ENCODE measurements around the gene ENTPD3.

The ENTPD3 gene, protein sequence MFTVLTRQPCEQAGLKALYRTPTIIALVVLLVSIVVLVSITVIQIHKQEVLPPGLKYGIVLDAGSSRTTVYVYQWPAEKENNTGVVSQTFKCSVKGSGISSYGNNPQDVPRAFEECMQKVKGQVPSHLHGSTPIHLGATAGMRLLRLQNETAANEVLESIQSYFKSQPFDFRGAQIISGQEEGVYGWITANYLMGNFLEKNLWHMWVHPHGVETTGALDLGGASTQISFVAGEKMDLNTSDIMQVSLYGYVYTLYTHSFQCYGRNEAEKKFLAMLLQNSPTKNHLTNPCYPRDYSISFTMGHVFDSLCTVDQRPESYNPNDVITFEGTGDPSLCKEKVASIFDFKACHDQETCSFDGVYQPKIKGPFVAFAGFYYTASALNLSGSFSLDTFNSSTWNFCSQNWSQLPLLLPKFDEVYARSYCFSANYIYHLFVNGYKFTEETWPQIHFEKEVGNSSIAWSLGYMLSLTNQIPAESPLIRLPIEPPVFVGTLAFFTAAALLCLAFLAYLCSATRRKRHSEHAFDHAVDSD

DNA sequence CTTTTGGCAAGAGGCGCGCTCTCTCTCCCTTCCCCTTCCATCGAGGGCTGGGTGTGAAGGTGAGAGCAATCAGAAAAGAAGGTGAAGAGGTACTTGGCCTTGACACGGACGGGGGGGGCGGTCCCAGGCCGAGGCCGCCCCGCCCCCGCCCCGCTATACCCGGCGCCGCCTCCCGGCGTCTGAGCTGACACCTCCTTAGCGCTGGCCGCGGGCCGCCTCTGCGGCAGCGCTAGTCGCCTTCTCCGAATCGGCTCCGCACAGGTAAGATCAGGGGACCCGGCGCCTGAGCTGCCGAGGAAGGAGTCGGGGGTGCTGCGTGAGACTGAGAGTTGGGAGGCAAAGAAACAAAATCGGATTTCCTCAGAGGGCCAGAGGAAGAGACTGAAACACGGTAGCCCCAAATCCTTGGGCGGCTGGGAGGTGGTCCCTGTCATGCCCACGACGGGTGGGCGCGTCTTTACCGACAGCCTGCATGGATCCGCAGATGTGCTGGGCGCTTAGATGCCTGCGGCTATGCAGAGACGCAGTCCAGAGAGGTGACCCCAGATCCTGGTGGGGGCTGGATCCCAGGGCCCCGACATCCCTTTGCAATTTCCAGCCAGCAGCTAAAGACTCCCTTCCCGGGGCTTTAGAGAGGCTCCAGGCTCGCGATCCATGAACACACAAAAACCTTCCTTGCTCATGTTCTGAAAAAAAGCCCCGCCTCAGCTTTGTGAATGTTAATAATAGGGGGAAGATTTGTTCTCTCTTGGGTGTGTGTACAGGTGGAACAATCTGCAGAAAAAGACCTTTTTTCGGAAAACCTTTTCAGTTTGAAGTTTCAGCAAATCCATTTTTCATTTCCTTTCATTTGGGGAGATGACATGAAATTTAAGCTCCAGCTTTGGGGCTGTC is at the start of gene ENTPD3:
Gene ENTPD3 (plus strand): TSS at position 184 of the 894 bp plus-strand sequence. CDS start 874 bp downstream, outside the sequence.
- TF ChIP-seq, protein P1, sequence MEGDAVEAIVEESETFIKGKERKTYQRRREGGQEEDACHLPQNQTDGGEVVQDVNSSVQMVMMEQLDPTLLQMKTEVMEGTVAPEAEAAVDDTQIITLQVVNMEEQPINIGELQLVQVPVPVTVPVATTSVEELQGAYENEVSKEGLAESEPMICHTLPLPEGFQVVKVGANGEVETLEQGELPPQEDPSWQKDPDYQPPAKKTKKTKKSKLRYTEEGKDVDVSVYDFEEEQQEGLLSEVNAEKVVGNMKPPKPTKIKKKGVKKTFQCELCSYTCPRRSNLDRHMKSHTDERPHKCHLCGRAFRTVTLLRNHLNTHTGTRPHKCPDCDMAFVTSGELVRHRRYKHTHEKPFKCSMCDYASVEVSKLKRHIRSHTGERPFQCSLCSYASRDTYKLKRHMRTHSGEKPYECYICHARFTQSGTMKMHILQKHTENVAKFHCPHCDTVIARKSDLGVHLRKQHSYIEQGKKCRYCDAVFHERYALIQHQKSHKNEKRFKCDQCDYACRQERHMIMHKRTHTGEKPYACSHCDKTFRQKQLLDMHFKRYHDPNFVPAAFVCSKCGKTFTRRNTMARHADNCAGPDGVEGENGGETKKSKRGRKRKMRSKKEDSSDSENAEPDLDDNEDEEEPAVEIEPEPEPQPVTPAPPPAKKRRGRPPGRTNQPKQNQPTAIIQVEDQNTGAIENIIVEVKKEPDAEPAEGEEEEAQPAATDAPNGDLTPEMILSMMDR (IDR thresholded peaks at IDR 0.05), result no peak

DNA sequence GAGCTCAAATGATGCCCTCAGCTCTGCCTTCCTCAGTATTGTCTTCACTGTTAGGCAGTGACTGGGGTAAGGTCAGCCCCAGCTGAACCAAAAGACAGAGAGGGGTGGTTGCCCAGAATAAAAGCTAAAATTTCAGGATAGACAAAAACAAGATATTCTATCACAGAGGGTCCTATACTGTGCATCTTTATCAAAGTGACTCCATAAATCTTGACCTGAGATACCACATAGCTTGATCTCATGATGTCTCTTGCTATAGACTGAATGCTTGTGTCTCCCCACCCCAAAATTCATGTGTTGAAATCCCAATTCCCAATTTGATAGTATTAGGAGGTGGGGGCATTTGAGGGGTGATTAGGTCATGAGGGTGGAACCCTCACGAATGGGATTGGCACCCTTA is 47.1 kb upstream of the ENTPD3 start:
- TF ChIP-seq, protein P1 (IDR thresholded peaks at IDR 0.05), result no peak

DNA sequence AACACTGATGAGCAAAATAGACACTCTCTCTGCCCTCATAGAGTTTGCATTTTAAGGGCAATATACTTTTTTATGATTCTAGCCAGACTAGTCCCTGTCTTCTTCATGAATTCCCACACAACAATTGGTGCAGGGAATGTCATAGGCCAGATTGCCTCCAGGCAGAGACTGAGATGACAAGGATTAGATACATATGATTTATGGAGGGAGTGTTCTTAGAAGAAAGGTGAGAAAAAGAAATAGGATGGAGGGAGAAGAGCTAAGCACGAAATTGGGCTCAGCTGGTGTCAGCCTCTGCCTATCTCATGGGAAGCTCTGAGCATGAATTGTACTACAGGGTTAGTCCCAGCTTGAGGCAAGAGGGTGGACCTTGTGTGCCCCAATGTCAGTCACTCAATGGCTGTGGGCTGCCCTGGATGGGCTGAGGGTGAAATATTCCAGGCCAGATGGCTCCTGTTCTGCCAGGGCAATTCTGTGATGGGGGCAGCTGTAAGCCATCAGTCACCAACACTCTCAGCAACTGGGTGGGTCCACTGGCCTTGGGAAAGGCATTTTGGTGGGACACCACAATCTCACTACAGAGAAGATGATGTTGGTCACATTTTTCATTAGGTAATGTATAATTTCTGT is 46.3 kb upstream of the ENTPD3 start:
- TF ChIP-seq, protein P1 (IDR thresholded peaks at IDR 0.05), result no peak

DNA sequence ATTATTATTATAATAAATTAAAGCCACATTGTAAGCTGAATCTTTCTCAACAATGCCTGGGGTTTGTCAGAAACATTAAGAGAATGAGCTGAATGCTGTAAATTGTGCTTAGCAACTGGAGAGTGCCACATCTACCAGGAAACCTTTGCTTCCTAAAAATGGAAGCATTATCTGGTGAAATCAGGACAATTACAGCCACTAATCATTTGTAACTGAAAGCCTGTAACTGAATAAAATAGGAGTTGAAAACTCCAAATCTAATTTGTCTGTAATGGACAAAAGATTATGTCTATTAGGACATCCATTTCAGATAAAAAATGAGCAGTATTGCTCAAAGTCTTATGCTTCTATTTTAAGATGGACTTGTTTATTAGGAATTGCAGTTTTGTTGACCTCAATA is 45.3 kb upstream of the ENTPD3 start:
- TF ChIP-seq, protein P1 (IDR thresholded peaks at IDR 0.05), result no peak

DNA sequence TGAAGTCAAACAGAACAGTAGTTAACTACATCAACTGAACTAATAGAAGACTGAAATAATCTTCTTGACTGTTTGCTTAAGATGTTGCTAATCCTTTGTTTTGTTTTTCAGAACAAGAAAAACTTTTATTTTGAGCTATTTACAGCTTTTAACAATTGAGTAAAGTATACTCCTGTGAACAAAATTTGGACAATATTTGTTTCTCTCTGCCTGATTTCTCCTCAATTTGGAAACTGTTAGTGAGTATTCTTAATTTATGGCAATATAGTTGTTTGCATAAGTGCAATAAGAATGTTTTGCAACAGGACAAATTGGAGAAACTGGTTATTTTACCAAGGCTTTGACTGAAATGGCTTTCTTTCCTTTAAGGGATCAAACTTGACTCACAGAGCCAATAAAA is 36.5 kb upstream of the ENTPD3 start:
- TF ChIP-seq, protein P1 (IDR thresholded peaks at IDR 0.05), result no peak

DNA sequence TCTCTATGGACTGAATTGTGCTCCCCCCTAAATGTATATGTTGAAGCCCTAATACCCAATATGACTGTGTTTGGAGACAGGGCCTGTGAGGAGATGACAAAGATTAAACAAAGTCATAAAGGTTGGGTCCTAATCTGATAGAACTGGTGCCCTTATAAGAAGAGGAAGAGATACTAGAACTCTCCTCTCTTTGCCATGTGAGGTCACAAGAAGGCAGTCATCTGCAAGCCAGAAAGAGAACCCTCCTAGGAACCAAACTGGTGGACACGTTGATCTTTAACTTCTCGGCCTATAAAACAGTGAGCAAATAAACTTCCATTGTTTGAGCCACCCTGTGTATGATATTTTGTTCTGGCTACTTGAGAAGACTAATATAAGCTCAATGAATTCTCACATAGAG is 31.6 kb upstream of the ENTPD3 start:
- TF ChIP-seq, protein P1 (IDR thresholded peaks at IDR 0.05), result no peak

DNA sequence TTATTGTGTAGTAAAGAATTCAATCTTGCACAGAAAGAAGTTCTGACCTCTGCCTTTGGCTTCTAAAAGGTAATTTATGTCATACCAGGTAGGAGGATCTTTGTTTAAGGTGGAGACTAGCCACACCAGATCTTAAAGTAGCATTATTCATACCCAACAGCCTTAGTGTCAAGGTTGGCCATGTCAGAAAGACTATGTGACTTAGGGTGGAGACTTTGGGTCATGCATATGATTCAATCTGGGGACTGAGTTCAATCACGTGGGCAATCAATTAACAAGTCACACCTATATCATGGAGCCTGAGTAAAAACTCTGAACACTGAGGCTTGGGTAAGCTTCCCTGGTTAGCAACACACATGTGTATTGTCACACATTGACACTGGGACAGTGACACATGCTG is 28.5 kb upstream of the ENTPD3 start:
- TF ChIP-seq, protein P1 (IDR thresholded peaks at IDR 0.05), result no peak
